ENCODE measurements around the gene SLC27A5. TPM values are rescaled to one million over a fixed set of nuclear protein-coding genes. Genes with fewer than 3 reads are reported as not detected.

Gene SLC27A5
- total and polyA plus RNA-seq, 9 of the 15 experiments (the other 6 are each of a cell fraction or from before 2014, with no cell fraction given): 42.2 to 318 (median 64.7) TPM

DNA sequence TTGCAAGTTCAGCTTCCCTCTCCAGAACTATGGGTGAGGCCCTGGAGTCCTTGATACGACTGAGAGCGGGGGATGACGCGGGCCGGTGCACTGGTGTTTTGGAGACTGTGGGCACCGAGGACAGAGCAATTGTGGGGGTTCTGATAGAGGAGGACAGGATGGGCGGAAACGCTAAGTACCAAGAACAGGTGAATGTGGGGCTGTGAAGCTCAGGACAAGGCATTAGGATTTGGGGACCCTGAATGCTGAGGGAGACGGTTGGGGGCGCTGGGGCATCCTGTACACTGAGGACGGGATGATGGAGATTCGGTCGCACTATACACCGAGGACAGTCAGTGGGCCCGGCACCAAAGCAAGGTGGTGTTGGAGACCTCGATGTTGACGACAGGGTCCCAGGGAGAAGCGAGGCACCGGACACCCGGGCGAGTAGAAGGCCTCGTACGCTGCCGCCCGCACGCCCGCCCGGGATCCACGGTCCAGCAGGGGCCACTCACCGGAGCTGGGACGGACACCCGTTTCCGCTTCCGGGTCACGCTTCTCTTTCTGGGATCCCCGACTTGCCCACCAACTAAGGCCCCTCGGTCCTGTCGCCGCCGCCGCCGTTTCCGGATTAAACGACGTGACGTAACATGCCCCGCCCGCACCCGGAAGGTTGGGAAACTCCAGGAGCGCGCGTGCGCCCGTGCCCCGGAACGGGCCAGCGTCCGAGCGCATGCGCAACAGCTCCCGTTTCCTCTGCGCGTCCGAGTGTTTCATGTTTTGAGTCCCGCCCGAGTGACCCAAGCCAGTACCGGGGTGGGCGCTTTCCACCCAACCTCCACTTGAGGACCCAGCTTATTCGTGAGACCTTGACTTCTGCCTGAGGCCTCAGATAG is 42.9 kb upstream of the SLC27A5 start, which contains the start of gene CHMP2A (continued):
- TF ChIP-seq VEZF1 (CRISPR knock-in tag; IDR thresholded peaks at IDR 0.05) (peak; percentile 87), ZSCAN32 (CRISPR knock-in tag; IDR thresholded peaks at IDR 0.05) (0 out of 2 replicates have a peak, but pooled peaks have one; percentile 62), ARID1B (IDR thresholded peaks at IDR 0.05) (0 out of 2 replicates have a peak, but pooled peaks have one; percentile 24), ZNF778 (CRISPR knock-in tag; IDR thresholded peaks at IDR 0.05) (no peak), HDAC1 (IDR thresholded peaks at IDR 0.05) (peak in 1 of 2 experiments; percentile 41; a peak in 2 of 4 replicates), NKRF (IDR thresholded peaks at IDR 0.05; ENCODE audit: borderline replicate concordance) (peak; percentile 86; the same call in 1 of the 2 replicates), KHSRP (IDR thresholded peaks at IDR 0.05) (no peak), ILK (tag; IDR thresholded peaks at IDR 0.05; ENCODE audit: borderline replicate concordance, low read depth) (no peak), SMAD3 (CRISPR knock-in tag; conservative IDR thresholded peaks at IDR 0.05) (peak; percentile 41; the same call in 1 of the 2 replicates), ARID2 (IDR thresholded peaks at IDR 0.05) (no peak), TCFL5 (CRISPR knock-in tag; conservative IDR thresholded peaks at IDR 0.05) (no peak), ZNF347 (CRISPR knock-in tag; IDR thresholded peaks at IDR 0.05; ENCODE audit: low read depth) (no peak), HNRNPL (IDR thresholded peaks at IDR 0.05; ENCODE audit: low read depth, low read length) (no peak), GABPB2 (CRISPR knock-in tag; conservative IDR thresholded peaks at IDR 0.05) (0 out of 2 replicates have a peak, but pooled peaks have one; percentile 75)
- TF ChIP-seq, protein P1, sequence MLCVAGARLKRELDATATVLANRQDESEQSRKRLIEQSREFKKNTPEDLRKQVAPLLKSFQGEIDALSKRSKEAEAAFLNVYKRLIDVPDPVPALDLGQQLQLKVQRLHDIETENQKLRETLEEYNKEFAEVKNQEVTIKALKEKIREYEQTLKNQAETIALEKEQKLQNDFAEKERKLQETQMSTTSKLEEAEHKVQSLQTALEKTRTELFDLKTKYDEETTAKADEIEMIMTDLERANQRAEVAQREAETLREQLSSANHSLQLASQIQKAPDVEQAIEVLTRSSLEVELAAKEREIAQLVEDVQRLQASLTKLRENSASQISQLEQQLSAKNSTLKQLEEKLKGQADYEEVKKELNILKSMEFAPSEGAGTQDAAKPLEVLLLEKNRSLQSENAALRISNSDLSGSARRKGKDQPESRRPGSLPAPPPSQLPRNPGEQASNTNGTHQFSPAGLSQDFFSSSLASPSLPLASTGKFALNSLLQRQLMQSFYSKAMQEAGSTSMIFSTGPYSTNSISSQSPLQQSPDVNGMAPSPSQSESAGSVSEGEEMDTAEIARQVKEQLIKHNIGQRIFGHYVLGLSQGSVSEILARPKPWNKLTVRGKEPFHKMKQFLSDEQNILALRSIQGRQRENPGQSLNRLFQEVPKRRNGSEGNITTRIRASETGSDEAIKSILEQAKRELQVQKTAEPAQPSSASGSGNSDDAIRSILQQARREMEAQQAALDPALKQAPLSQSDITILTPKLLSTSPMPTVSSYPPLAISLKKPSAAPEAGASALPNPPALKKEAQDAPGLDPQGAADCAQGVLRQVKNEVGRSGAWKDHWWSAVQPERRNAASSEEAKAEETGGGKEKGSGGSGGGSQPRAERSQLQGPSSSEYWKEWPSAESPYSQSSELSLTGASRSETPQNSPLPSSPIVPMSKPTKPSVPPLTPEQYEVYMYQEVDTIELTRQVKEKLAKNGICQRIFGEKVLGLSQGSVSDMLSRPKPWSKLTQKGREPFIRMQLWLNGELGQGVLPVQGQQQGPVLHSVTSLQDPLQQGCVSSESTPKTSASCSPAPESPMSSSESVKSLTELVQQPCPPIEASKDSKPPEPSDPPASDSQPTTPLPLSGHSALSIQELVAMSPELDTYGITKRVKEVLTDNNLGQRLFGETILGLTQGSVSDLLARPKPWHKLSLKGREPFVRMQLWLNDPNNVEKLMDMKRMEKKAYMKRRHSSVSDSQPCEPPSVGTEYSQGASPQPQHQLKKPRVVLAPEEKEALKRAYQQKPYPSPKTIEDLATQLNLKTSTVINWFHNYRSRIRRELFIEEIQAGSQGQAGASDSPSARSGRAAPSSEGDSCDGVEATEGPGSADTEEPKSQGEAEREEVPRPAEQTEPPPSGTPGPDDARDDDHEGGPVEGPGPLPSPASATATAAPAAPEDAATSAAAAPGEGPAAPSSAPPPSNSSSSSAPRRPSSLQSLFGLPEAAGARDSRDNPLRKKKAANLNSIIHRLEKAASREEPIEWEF (CRISPR knock-in tag; IDR thresholded peaks at IDR 0.05): no peak
- TF ChIP-seq, protein P2, sequence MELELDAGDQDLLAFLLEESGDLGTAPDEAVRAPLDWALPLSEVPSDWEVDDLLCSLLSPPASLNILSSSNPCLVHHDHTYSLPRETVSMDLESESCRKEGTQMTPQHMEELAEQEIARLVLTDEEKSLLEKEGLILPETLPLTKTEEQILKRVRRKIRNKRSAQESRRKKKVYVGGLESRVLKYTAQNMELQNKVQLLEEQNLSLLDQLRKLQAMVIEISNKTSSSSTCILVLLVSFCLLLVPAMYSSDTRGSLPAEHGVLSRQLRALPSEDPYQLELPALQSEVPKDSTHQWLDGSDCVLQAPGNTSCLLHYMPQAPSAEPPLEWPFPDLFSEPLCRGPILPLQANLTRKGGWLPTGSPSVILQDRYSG (tag; conservative IDR thresholded peaks at IDR 0.05; ENCODE audit: low read depth): no peak

All from K562 (cell line).